Measurements from ENCODE around the gene KIF25.
A peak's percentile ranks its signal among the peaks of the same experiment; 100 is the strongest.

KIF25 gene

GRCh38 chr6:168017629-168018028, 20.2 kb downstream of the KIF25 start:
- no peak for DNase-seq (ENCODE audit: low spot score)

GRCh38 chr6:168018664-168019063, 21.2 kb downstream of the KIF25 start:
- DNase-seq (ENCODE audit: low spot score) = no peak

DNA sequence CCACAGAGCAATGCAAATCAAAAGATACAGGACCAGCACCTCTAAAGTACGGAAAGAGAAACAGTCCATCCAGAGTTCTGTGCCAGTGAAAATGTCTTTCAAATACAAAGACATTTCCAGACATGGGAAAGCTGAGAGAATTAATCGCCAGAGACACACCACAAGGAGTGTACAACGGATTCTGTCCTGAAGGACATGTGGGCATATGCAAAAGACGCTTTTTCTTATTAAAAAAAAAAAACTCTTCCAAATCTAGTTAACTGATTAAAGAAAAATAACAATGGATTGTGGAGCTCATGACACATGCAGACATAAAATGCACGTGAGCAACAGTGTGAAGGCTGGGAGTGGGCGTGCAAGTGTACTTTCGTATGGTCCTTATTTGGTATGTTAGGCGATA, 22.8 kb downstream of the KIF25 start:
- no peak for DNase-seq (ENCODE audit: low spot score)

GRCh38 chr6:168021581-168021980, 24.1 kb downstream of the KIF25 start:
- DNase-seq (ENCODE audit: low spot score) = no peak

- DNase-seq (ENCODE audit: low spot score) = no peak
Observed at GRCh38 chr6:168022488-168023321, 25.2 kb downstream of the KIF25 start.

DNA sequence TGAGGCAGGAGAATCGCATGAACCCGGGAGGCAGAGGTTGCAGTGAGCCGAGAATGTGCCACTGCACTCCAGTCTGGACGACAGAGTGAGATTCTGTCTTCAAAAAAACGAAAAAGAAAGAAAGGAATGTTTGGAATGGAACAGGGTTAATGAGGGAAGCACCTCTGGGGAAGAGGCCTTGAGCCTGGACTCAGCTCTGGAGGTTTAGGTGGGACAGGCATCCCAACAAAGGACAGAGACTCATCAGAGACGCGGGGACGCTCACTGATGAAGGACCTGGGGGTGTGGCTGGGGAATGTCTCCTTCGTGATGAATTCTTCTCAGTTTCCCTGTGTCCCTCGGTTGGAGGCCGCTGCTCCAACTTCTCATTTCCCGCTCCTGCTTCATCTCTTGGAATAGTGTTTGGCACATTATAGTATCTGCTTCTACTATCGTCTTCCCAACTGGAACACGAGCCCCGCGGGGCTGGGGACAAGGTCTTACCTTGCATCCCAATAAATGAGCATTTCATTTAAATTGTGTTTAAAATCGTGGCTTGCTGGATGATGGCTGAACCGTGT, 27.6 kb downstream of the KIF25 start:
- no peak for DNase-seq (ENCODE audit: low spot score)

GRCh38 chr6:168025831-168026710, 28.6 kb downstream of the KIF25 start:
- no peak for DNase-seq (ENCODE audit: low spot score)

- no peak for DNase-seq (ENCODE audit: low spot score)
Observed at GRCh38 chr6:168026925-168027324, 29.5 kb downstream of the KIF25 start.

DNA sequence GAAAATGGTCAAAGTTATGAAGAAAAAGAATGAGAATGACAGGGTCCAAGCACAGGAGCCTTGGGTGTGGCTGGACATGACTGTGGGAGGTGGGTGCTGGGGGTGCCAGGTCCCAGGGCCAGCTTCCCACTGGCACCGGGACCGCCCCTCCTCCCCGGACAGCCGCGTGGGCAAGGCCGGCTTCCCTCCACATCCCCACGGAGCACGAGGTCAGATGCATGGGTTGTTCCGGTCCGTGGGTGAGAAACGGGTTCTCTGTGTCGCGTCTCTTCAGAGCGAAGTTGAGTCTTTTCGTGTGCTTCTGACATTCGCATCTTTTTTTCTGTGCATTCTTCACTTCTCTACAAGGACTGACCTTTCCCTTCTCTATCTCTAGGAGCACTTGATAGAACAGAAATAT, 30.1 kb downstream of the KIF25 start:
- DNase-seq (ENCODE audit: low spot score) = no peak

- no peak for DNase-seq (ENCODE audit: low spot score)
Observed at GRCh38 chr6:168028181-168028580, 30.7 kb downstream of the KIF25 start.

DNA sequence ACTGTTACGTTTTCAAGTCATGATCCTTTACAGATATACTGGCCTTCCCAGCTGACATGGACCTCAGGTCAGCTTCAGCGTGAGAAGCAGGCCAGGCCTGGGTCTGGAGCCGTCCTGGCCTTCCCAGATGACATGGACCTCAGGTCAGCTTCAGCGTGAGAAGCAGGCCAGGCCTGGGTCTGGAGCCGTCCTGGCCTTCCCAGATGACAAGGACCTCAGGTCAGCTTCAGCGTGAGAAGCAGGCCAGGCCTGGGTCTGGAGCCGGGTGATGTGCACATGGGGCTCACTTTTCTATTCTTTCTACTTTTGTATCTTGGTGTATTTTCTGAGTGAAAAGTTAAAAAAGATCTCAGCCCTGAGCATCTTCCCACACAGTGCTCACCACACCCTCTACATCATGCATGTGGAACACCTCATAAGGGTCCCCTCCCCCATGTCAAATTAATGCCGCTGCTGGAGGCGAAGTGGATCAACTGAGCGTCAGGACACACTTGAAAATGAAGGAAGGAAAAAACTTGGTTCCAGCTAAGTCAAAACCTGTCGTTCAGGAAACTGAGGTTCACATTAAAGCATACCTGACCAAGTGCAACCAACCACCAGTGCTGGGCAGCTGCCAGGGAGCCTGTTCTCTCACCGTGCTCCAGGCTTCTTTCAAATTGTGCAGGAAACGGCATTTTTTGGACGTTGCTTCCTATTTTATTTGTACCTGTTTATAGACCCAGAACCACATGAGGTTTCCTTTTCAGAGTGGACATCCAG, 32.2 kb downstream of the KIF25 start:
- DNase-seq (ENCODE audit: low spot score) = no peak

GRCh38 chr6:168030218-168030746, 32.8 kb downstream of the KIF25 start:
- DNase-seq (ENCODE audit: low spot score) = no peak

- DNase-seq (ENCODE audit: low spot score) = no peak
Observed at GRCh38 chr6:168030908-168031307, 33.4 kb downstream of the KIF25 start.

- DNase-seq (ENCODE audit: low spot score) = peak; percentile 75
Observed at GRCh38 chr6:168031411-168031971, 34.0 kb downstream of the KIF25 start.

DNA sequence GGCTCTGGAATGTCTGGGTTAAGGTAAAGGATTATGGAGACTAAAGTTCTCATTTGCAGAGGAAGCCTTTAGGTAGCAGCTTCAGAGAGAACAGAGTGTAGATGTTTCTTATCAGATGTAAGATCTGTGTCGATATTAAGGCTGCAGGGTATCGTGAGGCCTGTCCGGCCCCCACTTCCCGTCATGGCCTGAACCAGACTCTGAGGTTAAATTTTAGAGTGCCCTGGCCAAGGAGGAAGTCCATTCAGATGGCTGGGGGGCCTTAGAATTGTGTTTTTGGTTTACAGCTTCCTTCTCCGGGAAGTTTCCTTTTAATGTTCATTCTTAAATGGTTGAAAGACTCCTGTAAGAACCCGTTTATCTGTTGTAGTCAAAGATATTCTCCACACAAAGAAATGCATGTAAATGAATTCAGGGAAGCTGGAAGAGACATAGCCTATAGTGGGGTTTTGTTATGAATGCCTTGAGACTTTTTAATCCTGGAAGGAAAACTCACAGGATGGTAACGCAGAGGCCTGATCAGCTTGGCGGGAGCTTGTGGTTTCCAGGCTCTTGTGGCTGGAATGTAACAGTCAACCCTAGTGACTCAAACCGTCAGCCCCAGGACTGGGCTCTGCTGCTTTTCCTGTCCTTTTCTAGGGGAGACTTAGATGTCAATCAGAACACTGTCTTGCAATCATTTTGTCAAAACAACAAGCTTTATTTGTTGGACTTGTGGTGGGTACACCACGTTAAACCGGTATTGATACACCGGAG, 34.7 kb downstream of the KIF25 start:
- peak; percentile 90 for DNase-seq (ENCODE audit: low spot score)

- DNase-seq (ENCODE audit: low spot score) = no peak
Observed at GRCh38 chr6:168033791-168034190, 36.3 kb downstream of the KIF25 start.

DNA sequence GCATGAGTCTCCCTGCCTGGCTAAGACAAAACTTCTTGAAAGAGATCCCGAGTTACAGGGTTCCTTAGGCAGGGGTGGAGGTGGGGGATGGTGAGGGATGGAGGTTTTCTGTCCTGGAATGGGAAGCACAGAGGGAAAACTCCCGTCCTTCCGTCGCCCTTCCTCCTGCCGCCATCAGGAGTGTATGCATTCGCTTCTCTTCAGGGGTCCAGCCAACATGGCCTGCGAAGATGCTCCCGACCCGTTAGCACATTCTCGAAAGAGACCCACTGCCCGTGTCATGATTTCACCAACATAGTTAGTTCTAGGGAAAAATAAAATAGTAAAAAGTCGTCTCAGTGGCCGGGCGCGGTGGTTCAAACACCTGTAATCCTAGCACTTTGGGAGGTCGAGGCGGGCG, 37.1 kb downstream of the KIF25 start:
- DNase-seq (ENCODE audit: low spot score) = no peak

DNA sequence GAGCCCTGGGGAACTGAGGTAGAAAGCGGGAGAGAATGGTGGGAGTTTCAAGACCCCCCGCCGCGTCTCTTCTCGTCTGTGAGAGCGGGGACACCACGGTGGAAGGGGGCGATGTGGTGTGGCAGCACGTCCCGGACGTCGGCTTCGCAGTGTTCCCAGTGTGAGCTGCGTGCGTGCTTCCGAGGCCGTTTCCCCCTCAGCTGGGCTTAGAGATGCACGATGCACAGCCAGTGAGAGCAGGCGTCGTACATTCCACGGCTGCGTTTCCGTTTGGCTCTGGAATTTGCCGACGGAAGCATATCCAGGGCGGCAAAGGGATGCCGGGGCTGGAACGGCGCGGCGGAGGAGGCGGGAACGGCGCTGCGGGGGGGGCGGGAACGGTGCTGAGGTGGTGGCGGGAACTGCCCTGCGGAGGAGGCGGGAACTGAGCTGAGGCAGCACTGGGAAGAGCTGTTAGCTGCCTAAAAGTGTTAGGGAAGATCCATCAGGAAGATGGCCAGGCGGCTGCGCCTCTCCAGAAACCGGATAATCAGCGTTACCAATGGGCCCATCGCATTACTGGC, 37.7 kb downstream of the KIF25 start:
- peak; percentile 77 for DNase-seq (ENCODE audit: low spot score)

GRCh38 chr6:168035661-168036545, 38.4 kb downstream of the KIF25 start:
- peak; percentile 11 for DNase-seq (ENCODE audit: low spot score)

Data from AG08395 (cell line).